ENCODE measurements around the gene ORAI3. TPM values are rescaled to one million over a fixed set of nuclear protein-coding genes. Genes with fewer than 3 reads are reported as not detected.
A peak's percentile ranks its signal among the peaks of the same experiment; 100 is the strongest.

Gene ORAI3
- total and polyA plus RNA-seq, 2 of the 13 experiments (the other 11 are each of a cell fraction or from before 2014, with no cell fraction given) = 11.4 to 32.0 TPM

GRCh38 chr16:31001507-31002249, 52.8 kb downstream of the ORAI3 start (continued):
- peak; percentile 94 for TF ChIP-seq ZBTB7B (CRISPR knock-in tag; IDR thresholded peaks at IDR 0.05)
- 0 out of 2 replicates have a peak, but pooled peaks have one; percentile 11 for TF ChIP-seq GTF3A (CRISPR knock-in tag; conservative IDR thresholded peaks at IDR 0.05)
- no peak for TF ChIP-seq EHMT2 (IDR thresholded peaks at IDR 0.05; ENCODE audit: borderline replicate concordance, low read depth, low read length)

GRCh38 chr16:31002250-31002700, 53.4 kb downstream of the ORAI3 start:
- in situ Hi-C loops (cut with HindIII; ENCODE audit: extremely low pct_ligation_motif_present, low pct_unique_long_range_greater_than_20kb) (no loop called here), intact Hi-C loops (cut with micrococcal nuclease; ENCODE audit: unreplicated experiment) (no loop called here)
- Histone ChIP-seq H3K9me3 (ENCODE audit: low read length) (no peaks in the 10 kb centered on the region), H2AFZ (ENCODE audit: low read length) (peak overlapping the region; percentile 74), H3K4me3 (replicated peaks in 1 of 3; ENCODE audit: insufficient read depth in 1 of 3, low read depth in 2 of 3, low read length in 3 of 3) (peak overlapping the region; percentile 8 to 73 (median 41)), H3K36me3 (replicated peaks in 1 of 2; ENCODE audit: control insufficient read depth in 1 of 2, insufficient read depth in 2 of 2, low read length in 2 of 2) (no peaks in the 10 kb centered on the region), H3K27me3 (ENCODE audit: control insufficient read depth in 1 of 2, insufficient read depth in 2 of 2, low read length in 2 of 2) (no peaks in the 10 kb centered on the region; a peak in 2 of 5 replicates), H3K4me1 (ENCODE audit: insufficient read depth, low read length) (peaks cover 95% of the 10 kb centered on the region), H3K9ac (ENCODE audit: insufficient read depth, low read depth, low read length) (peak overlapping the region; percentile 46), H3K4me2 (ENCODE audit: low read depth, low read length) (peak overlapping the region; percentile 87), H4K20me1 (ENCODE audit: insufficient read depth, low read length) (no peaks in the 10 kb centered on the region), H3K27ac (ENCODE audit: extremely low read length, insufficient read depth, low read length) (peak overlapping the region; percentile 50), H3K79me2 (ENCODE audit: insufficient read depth, low read length) (no peaks in the 10 kb centered on the region)
- FAIRE-seq = no peak
- ChIA-PET CTCF (ENCODE audit: low intra/inter-chr PET ratio, low total read pairs) (interaction anchor here (0.9 kb wide), 1 partner anchor 17 kb away, joined by 3 read pairs; the partner anchor contains the start of gene HSD3B7), POLR2A (interaction anchor here (0.8 to 2.6 kb wide), 10 partner anchors 8 to 139 kb away, joined by 3 to 14 read pairs (median 4); partner anchors contain the start of genes HSD3B7, KAT8, STX4 and ZNF646)
- no TSS peak for BruUV-seq (replicated peaks)
- no peak for DNase-seq (ENCODE audit: low spot score)
- WGBS (ENCODE audit: low lambda C conversion rate) = 7% methylated on average over 9 of the region's 10 CpGs
- ATAC-seq = peak; percentile 1
- peak; percentile 16; the same call in 1 of the 2 replicates for TF ChIP-seq ZNF430 (CRISPR knock-in tag; IDR thresholded peaks at IDR 0.05)
- TF ChIP-seq U2AF2 (IDR thresholded peaks at IDR 0.05; ENCODE audit: low read depth, low read length) = no peak
- TF ChIP-seq ZNF850 (CRISPR knock-in tag; conservative IDR thresholded peaks at IDR 0.05) = no peak
- TF ChIP-seq ZFY (CRISPR knock-in tag; IDR thresholded peaks at IDR 0.05) = no peak
- TF ChIP-seq, protein P1, sequence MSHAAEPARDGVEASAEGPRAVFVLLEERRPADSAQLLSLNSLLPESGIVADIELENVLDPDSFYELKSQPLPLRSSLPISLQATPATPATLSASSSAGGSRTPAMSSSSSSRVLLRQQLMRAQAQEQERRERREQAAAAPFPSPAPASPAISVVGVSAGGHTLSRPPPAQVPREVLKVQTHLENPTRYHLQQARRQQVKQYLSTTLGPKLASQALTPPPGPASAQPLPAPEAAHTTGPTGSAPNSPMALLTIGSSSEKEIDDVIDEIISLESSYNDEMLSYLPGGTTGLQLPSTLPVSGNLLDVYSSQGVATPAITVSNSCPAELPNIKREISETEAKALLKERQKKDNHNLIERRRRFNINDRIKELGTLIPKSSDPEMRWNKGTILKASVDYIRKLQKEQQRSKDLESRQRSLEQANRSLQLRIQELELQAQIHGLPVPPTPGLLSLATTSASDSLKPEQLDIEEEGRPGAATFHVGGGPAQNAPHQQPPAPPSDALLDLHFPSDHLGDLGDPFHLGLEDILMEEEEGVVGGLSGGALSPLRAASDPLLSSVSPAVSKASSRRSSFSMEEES (CRISPR knock-in tag; IDR thresholded peaks at IDR 0.05) = no peak
- TF ChIP-seq RAD21 (CRISPR knock-in tag; IDR thresholded peaks at IDR 0.05) = no peak
- TF ChIP-seq FOXA3 (CRISPR knock-in tag; IDR thresholded peaks at IDR 0.05) = no peak
- no peak for TF ChIP-seq POLR2G (IDR thresholded peaks at IDR 0.05; ENCODE audit: low read depth, low read length)
- TF ChIP-seq, protein P2, sequence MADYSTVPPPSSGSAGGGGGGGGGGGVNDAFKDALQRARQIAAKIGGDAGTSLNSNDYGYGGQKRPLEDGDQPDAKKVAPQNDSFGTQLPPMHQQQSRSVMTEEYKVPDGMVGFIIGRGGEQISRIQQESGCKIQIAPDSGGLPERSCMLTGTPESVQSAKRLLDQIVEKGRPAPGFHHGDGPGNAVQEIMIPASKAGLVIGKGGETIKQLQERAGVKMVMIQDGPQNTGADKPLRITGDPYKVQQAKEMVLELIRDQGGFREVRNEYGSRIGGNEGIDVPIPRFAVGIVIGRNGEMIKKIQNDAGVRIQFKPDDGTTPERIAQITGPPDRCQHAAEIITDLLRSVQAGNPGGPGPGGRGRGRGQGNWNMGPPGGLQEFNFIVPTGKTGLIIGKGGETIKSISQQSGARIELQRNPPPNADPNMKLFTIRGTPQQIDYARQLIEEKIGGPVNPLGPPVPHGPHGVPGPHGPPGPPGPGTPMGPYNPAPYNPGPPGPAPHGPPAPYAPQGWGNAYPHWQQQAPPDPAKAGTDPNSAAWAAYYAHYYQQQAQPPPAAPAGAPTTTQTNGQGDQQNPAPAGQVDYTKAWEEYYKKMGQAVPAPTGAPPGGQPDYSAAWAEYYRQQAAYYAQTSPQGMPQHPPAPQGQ (CRISPR knock-in tag; IDR thresholded peaks at IDR 0.05; ENCODE audit: borderline replicate concordance) = no peak
- no peak for TF ChIP-seq TEAD2 (CRISPR knock-in tag; IDR thresholded peaks at IDR 0.05)
- TF ChIP-seq ZBTB38 (CRISPR knock-in tag; IDR thresholded peaks at IDR 0.05) = no peak
- TF ChIP-seq, protein P3, sequence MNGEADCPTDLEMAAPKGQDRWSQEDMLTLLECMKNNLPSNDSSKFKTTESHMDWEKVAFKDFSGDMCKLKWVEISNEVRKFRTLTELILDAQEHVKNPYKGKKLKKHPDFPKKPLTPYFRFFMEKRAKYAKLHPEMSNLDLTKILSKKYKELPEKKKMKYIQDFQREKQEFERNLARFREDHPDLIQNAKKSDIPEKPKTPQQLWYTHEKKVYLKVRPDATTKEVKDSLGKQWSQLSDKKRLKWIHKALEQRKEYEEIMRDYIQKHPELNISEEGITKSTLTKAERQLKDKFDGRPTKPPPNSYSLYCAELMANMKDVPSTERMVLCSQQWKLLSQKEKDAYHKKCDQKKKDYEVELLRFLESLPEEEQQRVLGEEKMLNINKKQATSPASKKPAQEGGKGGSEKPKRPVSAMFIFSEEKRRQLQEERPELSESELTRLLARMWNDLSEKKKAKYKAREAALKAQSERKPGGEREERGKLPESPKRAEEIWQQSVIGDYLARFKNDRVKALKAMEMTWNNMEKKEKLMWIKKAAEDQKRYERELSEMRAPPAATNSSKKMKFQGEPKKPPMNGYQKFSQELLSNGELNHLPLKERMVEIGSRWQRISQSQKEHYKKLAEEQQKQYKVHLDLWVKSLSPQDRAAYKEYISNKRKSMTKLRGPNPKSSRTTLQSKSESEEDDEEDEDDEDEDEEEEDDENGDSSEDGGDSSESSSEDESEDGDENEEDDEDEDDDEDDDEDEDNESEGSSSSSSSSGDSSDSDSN (CRISPR knock-in tag; IDR thresholded peaks at IDR 0.05) = peak; percentile 39; the same call in 1 of the 2 replicates
- no peak for TF ChIP-seq ZFP37 (CRISPR knock-in tag; IDR thresholded peaks at IDR 0.05; ENCODE audit: borderline replicate concordance)
- no peak for TF ChIP-seq HDAC2 (CRISPR knock-in tag; IDR thresholded peaks at IDR 0.05)
- no peak for TF ChIP-seq ZNF234 (CRISPR knock-in tag; conservative IDR thresholded peaks at IDR 0.05)
